HEK293 (cell line): ENCODE data around the gene CYP4X1.
"Not testable (repeated sequence)": the region's sequence is repeated elsewhere in the genome, so short reads cannot be mapped to it uniquely, and the experiment has no call there.

Experiments used
- CTCF ChIA-PET: fragments of 350-600 bp; formaldehyde crosslinking; extraction: SDS; loops from one replicate; lab custom pipeline; 2021; ENCODE audit warnings: antibody characterized with exemption; lab: Yijun Ruan, JAX
- POLR2A ChIA-PET: fragments of 300-600 bp; formaldehyde crosslinking; extraction: SDS; loops from one replicate; lab custom pipeline; 2020; ENCODE audit warnings: antibody characterized with exemption, inconsistent platforms; lab: Yijun Ruan, JAX
- H3K27ac ChIP-seq: fragments of 200-500 bp; sonication (Bioruptor generic); 2 replicates; pipeline ENCODE4 v1.5.1; 2014; ENCODE audit warnings: low read depth, low read length, control low read depth, inconsistent platforms; ENCODE audit errors: extremely low read depth
- H3K36me3 ChIP-seq, 2 experiments: fragments of 200-500 bp in 1 of 2; sonication (Bioruptor generic) in 1 of 2; 1 replicate in 1 of 2; 2 replicates in 1 of 2; pipeline ENCODE4 v1.5.1; 2014 to 2017; ENCODE audit warnings: inconsistent platforms in 2 of 2, low read length in 2 of 2; ENCODE audit not compliant: control insufficient read depth in 2 of 2, insufficient read depth in 1 of 2
- H3K4me1 ChIP-seq: fragments of 200-500 bp; sonication (Bioruptor generic); 2 replicates; pipeline ENCODE4 v1.5.1; 2014; ENCODE audit warnings: mild to moderate bottlenecking, low read length, inconsistent platforms; ENCODE audit not compliant: control insufficient read depth, insufficient read depth
- H3K4me3 ChIP-seq: 2 replicates; pipeline ENCODE4 v1.5.1; 2011; ENCODE audit warnings: low read depth, mild to moderate bottlenecking, control low read depth, low read length, moderate library complexity
- H3K9me3 ChIP-seq: fragments of 200-500 bp; sonication (Bioruptor generic); 2 replicates; pipeline ENCODE4 v1.5.1; 2014; ENCODE audit warnings: low read depth, low read length, inconsistent platforms; ENCODE audit not compliant: control insufficient read depth, insufficient read depth
- BCL11B ChIP-seq: fragments of 450-650 bp; formaldehyde crosslinking; IDR thresholded peaks from 2 replicates; pipeline ENCODE4 v1.5.1; 2016; ENCODE audit warnings: low read depth, missing biosample characterization, missing genetic modification characterization
- FEZF1 ChIP-seq: fragments of 450-650 bp; formaldehyde crosslinking; IDR thresholded peaks from 2 replicates; pipeline ENCODE4 v1.5.1; 2016; ENCODE audit warnings: missing biosample characterization, missing genetic modification characterization
- GLIS1 ChIP-seq: fragments of 450-650 bp; formaldehyde crosslinking; IDR thresholded peaks from 2 replicates; pipeline ENCODE4 v1.5.1; 2016; ENCODE audit warnings: missing biosample characterization, missing genetic modification characterization
- PRDM10 ChIP-seq: fragments of 450-650 bp; formaldehyde crosslinking; IDR thresholded peaks from 2 replicates; pipeline ENCODE4 v1.5.1; 2016; ENCODE audit warnings: missing biosample characterization, missing genetic modification characterization
- SCRT2 ChIP-seq: fragments of 450-650 bp; formaldehyde crosslinking; IDR thresholded peaks from 2 replicates; pipeline ENCODE4 v1.5.1; 2016; ENCODE audit warnings: missing biosample characterization, missing genetic modification characterization
- SP7 ChIP-seq: fragments of 450-650 bp; formaldehyde crosslinking; IDR thresholded peaks from 2 replicates; pipeline ENCODE4 v1.5.1; 2016; ENCODE audit warnings: missing biosample characterization, missing genetic modification characterization
- TCF7L2 ChIP-seq: IDR thresholded peaks from 2 replicates; pipeline ENCODE4 v1.6.1; 2011; ENCODE audit warnings: low read depth, mild to moderate bottlenecking, inconsistent platforms, low read length, moderate library complexity, borderline replicate concordance
- ZNF10 ChIP-seq: fragments of 450-650 bp; formaldehyde crosslinking; IDR thresholded peaks from 2 replicates; pipeline ENCODE4 v1.5.1; 2017; ENCODE audit warnings: missing biosample characterization, missing genetic modification characterization
- ZNF146 ChIP-seq: fragments of 450-650 bp; formaldehyde crosslinking; IDR thresholded peaks from 2 replicates; pipeline ENCODE4 v1.5.1; 2016; ENCODE audit warnings: missing biosample characterization, missing genetic modification characterization
- ZNF202 ChIP-seq: fragments of 450-650 bp; formaldehyde crosslinking; IDR thresholded peaks from 2 replicates; pipeline ENCODE4 v1.5.1; 2016; ENCODE audit warnings: missing biosample characterization, missing genetic modification characterization, borderline replicate concordance
- ZNF248 ChIP-seq: fragments of 450-650 bp; formaldehyde crosslinking; IDR thresholded peaks from 2 replicates; pipeline ENCODE4 v1.5.1; 2017; ENCODE audit warnings: missing biosample characterization, missing genetic modification characterization
- ZNF335 ChIP-seq: fragments of 450-650 bp; formaldehyde crosslinking; conservative IDR thresholded peaks from 2 replicates; pipeline ENCODE4 v1.5.1; 2016; ENCODE audit warnings: missing biosample characterization, missing genetic modification characterization
- ZNF529 ChIP-seq: fragments of 450-650 bp; formaldehyde crosslinking; IDR thresholded peaks from 2 replicates; pipeline ENCODE4 v1.5.1; 2017; ENCODE audit warnings: missing genetic modification characterization, missing biosample characterization; ENCODE audit not compliant: insufficient replicate concordance
- ZNF549 ChIP-seq: fragments of 450-650 bp; IDR thresholded peaks from 2 replicates; pipeline ENCODE4 v1.5.1; 2018; ENCODE audit warnings: missing biosample characterization, missing genetic modification characterization, mild to moderate bottlenecking, inconsistent platforms, moderate library complexity
- ZNF580 ChIP-seq: fragments of 450-650 bp; formaldehyde crosslinking; IDR thresholded peaks from 2 replicates; pipeline ENCODE4 v1.5.1; 2016; ENCODE audit warnings: missing biosample characterization, missing genetic modification characterization
- ZNF629 ChIP-seq: fragments of 450-650 bp; formaldehyde crosslinking; IDR thresholded peaks from 2 replicates; pipeline ENCODE4 v1.5.1; 2017; ENCODE audit warnings: missing biosample characterization, missing genetic modification characterization
- ZNF692 ChIP-seq: fragments of 450-650 bp; formaldehyde crosslinking; IDR thresholded peaks from 2 replicates; pipeline ENCODE4 v1.5.1; 2016; ENCODE audit warnings: missing biosample characterization, missing genetic modification characterization
- ZNF792 ChIP-seq: fragments of 450-650 bp; formaldehyde crosslinking; IDR thresholded peaks from 2 replicates; pipeline ENCODE4 v1.5.1; 2016; ENCODE audit warnings: missing biosample characterization, missing genetic modification characterization
- ZXDB ChIP-seq: fragments of 450-650 bp; formaldehyde crosslinking; IDR thresholded peaks from 2 replicates; pipeline ENCODE4 v1.5.1; 2016; ENCODE audit warnings: missing biosample characterization, missing genetic modification characterization

The CYP4X1 gene

GRCh38 chr1:47002211-47002610 lies 21.3 kb upstream of the CYP4X1 start:
- Histone ChIP-seq H3K27ac (no peak overlapping the region), H3K36me3 (no peaks in the 10 kb centered on the region), H3K9me3 (no peaks in the 10 kb centered on the region), H3K4me1 (no peaks in the 10 kb centered on the region; the same call in 1 of the 2 replicates), H3K4me3 (no peak overlapping the region)
- TF ChIP-seq GLIS1 (no peak), PRDM10 (peak; percentile 71), ZNF549 (tag by site-specific recombination) (no peak), ZNF248 (tag by site-specific recombination) (no peak), ZNF202 (tag by site-specific recombination) (no peak), ZNF580 (tag by site-specific recombination) (no peak), ZNF792 (tag by site-specific recombination) (no peak)
- POLR2A ChIA-PET = no interaction called here
- CTCF ChIA-PET = interaction anchor here (0.7 to 1.2 kb wide), 4 partner anchors 12 to 32 kb away, joined by 3 read pairs; no protein-coding TSS in a partner anchor

GRCh38 chr1:47003896-47004403 lies 19.5 kb upstream of the CYP4X1 start:
- POLR2A ChIA-PET = no interaction called here
- Histone ChIP-seq H3K9me3 (no peaks in the 10 kb centered on the region), H3K36me3 (no peaks in the 10 kb centered on the region), H3K4me3 (no peak overlapping the region), H3K4me1 (no peaks in the 10 kb centered on the region; the same call in 1 of the 2 replicates), H3K27ac (no peak overlapping the region)
- CTCF ChIA-PET = no interaction called here
- no peak for TF ChIP-seq ZNF529
- peak; percentile 37; the same call in 1 of the 2 replicates for TF ChIP-seq SCRT2 (tag by site-specific recombination)
- TF ChIP-seq, all 188 proteins: peak for 1

GRCh38 chr1:47006437-47006836 lies 17.0 kb upstream of the CYP4X1 start:
- POLR2A ChIA-PET, H3K36me3 ChIP-seq, H3K27ac ChIP-seq, H3K9me3 ChIP-seq, H3K4me3 ChIP-seq, H3K4me1 ChIP-seq: not testable (repeated sequence)
- CTCF ChIA-PET = interaction anchor here (1.6 kb wide), 1 partner anchor 14 kb away, joined by 3 read pairs; no protein-coding TSS in a partner anchor

- POLR2A ChIA-PET = no interaction called here
- Histone ChIP-seq H3K4me3 (no peak overlapping the region), H3K4me1 (0 out of 2 replicates have a peak, but pooled peaks cover 2% of the 10 kb centered on the region), H3K36me3 (no peaks in the 10 kb centered on the region), H3K9me3 (no peaks in the 10 kb centered on the region), H3K27ac (no peak overlapping the region)
- CTCF ChIA-PET = no interaction called here
- TF ChIP-seq ZNF629 = 0 out of 2 replicates have a peak, but pooled peaks have one; percentile 19
- TF ChIP-seq ZNF146 = no peak
- no peak for TF ChIP-seq TCF7L2
- TF ChIP-seq BCL11B (tag by site-specific recombination) = no peak
- TF ChIP-seq ZXDB (tag by site-specific recombination) = 0 out of 2 replicates have a peak, but pooled peaks have one; percentile 24
- TF ChIP-seq ZNF692 = peak; percentile 53
- TF ChIP-seq FEZF1 = peak; percentile 47; the same call in 1 of the 2 replicates
- 0 out of 2 replicates have a peak, but pooled peaks have one; percentile 30 for TF ChIP-seq ZNF335 (tag by site-specific recombination)
- TF ChIP-seq PRDM10 = peak; percentile 63
- peak; percentile 65 for TF ChIP-seq SP7 (tag by site-specific recombination)
- no peak for TF ChIP-seq ZNF10 (tag by site-specific recombination)
Measured at GRCh38 chr1:47013293-47013692, 10.2 kb upstream of the CYP4X1 start.
